ENCODE measurements around the gene C21orf58.

C21orf58 gene

GRCh38 chr21:46349134-46349760 lies 25.6 kb upstream of the C21orf58 start:
- Mint-ChIP-seq H3K27ac (no peak overlapping the region), H3K4me1 (ENCODE audit: low read depth in 2 of 2) (peaks cover 0 to 2% of the 10 kb centered on the region in 2 donors), H3K4me3 (no peak overlapping the region), H3K36me3 (ENCODE audit: insufficient read depth) (peaks cover 59% of the 10 kb centered on the region), H3K27me3 (no peaks in the 10 kb centered on the region), H3K9me3 (no peaks in the 10 kb centered on the region)
- DNase-seq (no peak), ATAC-seq (replicated peaks) (no peak)

GRCh38 chr21:46347791-46348381 lies 24.2 kb upstream of the C21orf58 start:
- no peak for ATAC-seq (replicated peaks)
- Mint-ChIP-seq H3K27me3 (no peaks in the 10 kb centered on the region), H3K4me1 (ENCODE audit: low read depth in 2 of 2) (peaks cover 4 to 13% of the 10 kb centered on the region in 2 donors), H3K9me3 (no peaks in the 10 kb centered on the region), H3K36me3 (ENCODE audit: insufficient read depth) (peaks cover 49% of the 10 kb centered on the region), H3K27ac (no peak overlapping the region), H3K4me3 (no peak overlapping the region)
- DNase-seq: no peak

GRCh38 chr21:46347203-46347550 lies 23.5 kb upstream of the C21orf58 start:
- H3K9me3 Mint-ChIP-seq: no peaks in the 10 kb centered on the region
- DNase-seq (no peak), ATAC-seq (replicated peaks) (no peak)
- peaks cover 4 to 13% of the 10 kb centered on the region in 2 donors for H3K4me1 Mint-ChIP-seq (ENCODE audit: low read depth in 2 of 2)
- H3K36me3 Mint-ChIP-seq (ENCODE audit: insufficient read depth): peaks cover 48% of the 10 kb centered on the region
- H3K4me3 Mint-ChIP-seq: no peak overlapping the region
- no peak overlapping the region for H3K27ac Mint-ChIP-seq
- H3K27me3 Mint-ChIP-seq: no peaks in the 10 kb centered on the region

- ATAC-seq (replicated peaks) (no peak), DNase-seq (no peak)
- Mint-ChIP-seq H3K27ac (no peak overlapping the region), H3K27me3 (no peaks in the 10 kb centered on the region), H3K36me3 (ENCODE audit: insufficient read depth) (peaks cover 45% of the 10 kb centered on the region), H3K4me1 (ENCODE audit: low read depth in 2 of 2) (peaks cover 4 to 13% of the 10 kb centered on the region in 2 donors), H3K4me3 (no peak overlapping the region), H3K9me3 (no peaks in the 10 kb centered on the region)
These were observed 22.9 kb upstream of the C21orf58 start for GRCh38 chr21:46346296-46347202.

GRCh38 chr21:46345861-46346260 lies 22.2 kb upstream of the C21orf58 start:
- H3K27me3 Mint-ChIP-seq: no peaks in the 10 kb centered on the region
- H3K36me3 Mint-ChIP-seq (ENCODE audit: insufficient read depth): peaks cover 42% of the 10 kb centered on the region
- no peaks in the 10 kb centered on the region for H3K9me3 Mint-ChIP-seq
- H3K4me3 Mint-ChIP-seq: no peak overlapping the region
- no peak for DNase-seq
- peaks cover 4 to 13% of the 10 kb centered on the region in 2 donors for H3K4me1 Mint-ChIP-seq (ENCODE audit: low read depth in 2 of 2)
- peak overlapping the region in 1 of 2 donors; percentile 16 for H3K27ac Mint-ChIP-seq
- no peak for ATAC-seq (replicated peaks)

GRCh38 chr21:46344219-46344915 lies 20.7 kb upstream of the C21orf58 start:
- Mint-ChIP-seq H3K27me3 (no peaks in the 10 kb centered on the region), H3K4me3 (no peak overlapping the region), H3K27ac (peak overlapping the region; percentile 83 to 84), H3K4me1 (ENCODE audit: low read depth in 2 of 2) (peaks cover 4 to 17% of the 10 kb centered on the region in 2 donors), H3K36me3 (ENCODE audit: insufficient read depth) (peaks cover 30% of the 10 kb centered on the region), H3K9me3 (no peaks in the 10 kb centered on the region)
- ATAC-seq (replicated peaks) (no peak), DNase-seq (no peak)

- Mint-ChIP-seq H3K27ac (peak overlapping the region in 1 of 2 donors; percentile 77), H3K27me3 (no peaks in the 10 kb centered on the region), H3K9me3 (no peaks in the 10 kb centered on the region), H3K4me3 (no peak overlapping the region), H3K36me3 (ENCODE audit: insufficient read depth) (peaks cover 44% of the 10 kb centered on the region), H3K4me1 (ENCODE audit: low read depth in 2 of 2) (peaks cover 8 to 21% of the 10 kb centered on the region in 2 donors)
- DNase-seq (no peak), ATAC-seq (replicated peaks) (no peak)
These were observed 17.3 kb upstream of the C21orf58 start for GRCh38 chr21:46340998-46341397.

GRCh38 chr21:46336603-46337002 lies 12.9 kb upstream of the C21orf58 start:
- DNase-seq (no peak), ATAC-seq (replicated peaks) (no peak)
- H3K27me3 Mint-ChIP-seq: no peaks in the 10 kb centered on the region
- H3K36me3 Mint-ChIP-seq (ENCODE audit: insufficient read depth): peaks cover 49% of the 10 kb centered on the region
- no peak overlapping the region for H3K4me3 Mint-ChIP-seq
- peak overlapping the region in 1 of 2 donors; percentile 26 for H3K27ac Mint-ChIP-seq
- peaks cover 7 to 8% of the 10 kb centered on the region in 2 donors for H3K4me1 Mint-ChIP-seq (ENCODE audit: low read depth in 2 of 2)
- no peaks in the 10 kb centered on the region for H3K9me3 Mint-ChIP-seq

- Mint-ChIP-seq H3K4me3 (no peak overlapping the region), H3K9me3 (no peaks in the 10 kb centered on the region), H3K4me1 (ENCODE audit: low read depth in 2 of 2) (peaks cover 4 to 7% of the 10 kb centered on the region in 2 donors), H3K27ac (no peak overlapping the region), H3K36me3 (ENCODE audit: insufficient read depth) (peaks cover 59% of the 10 kb centered on the region), H3K27me3 (no peaks in the 10 kb centered on the region)
- no peak for DNase-seq
- no peak for ATAC-seq (replicated peaks)
These were observed 10.9 kb upstream of the C21orf58 start for GRCh38 chr21:46334351-46335140.

- Mint-ChIP-seq H3K27ac (no peak overlapping the region), H3K27me3 (no peaks in the 10 kb centered on the region), H3K36me3 (ENCODE audit: insufficient read depth) (peaks cover 44% of the 10 kb centered on the region), H3K9me3 (no peaks in the 10 kb centered on the region), H3K4me3 (no peak overlapping the region), H3K4me1 (ENCODE audit: low read depth in 2 of 2) (peaks cover 8 to 12% of the 10 kb centered on the region in 2 donors)
- ATAC-seq (replicated peaks) (no peak), DNase-seq (no peak)
These were observed 6.1 kb upstream of the C21orf58 start for GRCh38 chr21:46329796-46330195.

GRCh38 chr21:46328151-46328550 lies 4.5 kb upstream of the C21orf58 start:
- Mint-ChIP-seq H3K4me1 (ENCODE audit: low read depth in 2 of 2) (peaks cover 9 to 12% of the 10 kb centered on the region in 2 donors), H3K9me3 (no peaks in the 10 kb centered on the region), H3K36me3 (ENCODE audit: insufficient read depth) (peaks cover 46% of the 10 kb centered on the region), H3K27ac (no peak overlapping the region), H3K27me3 (no peaks in the 10 kb centered on the region), H3K4me3 (no peak overlapping the region)
- DNase-seq (no peak), ATAC-seq (replicated peaks) (no peak)

- Mint-ChIP-seq H3K27me3 (no peaks in the 10 kb centered on the region), H3K9me3 (no peaks in the 10 kb centered on the region), H3K36me3 (ENCODE audit: insufficient read depth) (peaks cover 46% of the 10 kb centered on the region), H3K4me3 (no peak overlapping the region), H3K4me1 (ENCODE audit: low read depth in 2 of 2) (peaks cover 12% of the 10 kb centered on the region in 2 donors), H3K27ac (no peak overlapping the region)
- ATAC-seq (replicated peaks): no peak
- no peak for DNase-seq
These were observed 4.0 kb upstream of the C21orf58 start for GRCh38 chr21:46327711-46328110.
